H1 (cell line): Measurements from ENCODE around the gene LBP. TPM values are rescaled to one million over a fixed set of nuclear protein-coding genes. Genes with fewer than 3 reads are reported as not detected.

Experiments used
- CTCF ChIA-PET: fragments of 300-600 bp; sonication (Branson Sonifier 250); formaldehyde crosslinking; loops from one replicate; lab custom pipeline; 2021; ENCODE audit not compliant: partially characterized antibody; lab: Charles Lee
- POLR2A ChIA-PET: fragments of 300-600 bp; sonication (Branson Sonifier 250); formaldehyde crosslinking; loops from one replicate; lab custom pipeline; 2021; ENCODE audit warnings: inconsistent platforms; ENCODE audit not compliant: partially characterized antibody; lab: Charles Lee
- DNase-seq, 2 experiments: peaks; one replicate each; pipeline versions ENCODE4 v3.0.0 to v3.0.0-alpha.2; 2010 to 2022; ENCODE audit warnings: low spot score in 2 of 2, low read depth in 1 of 2, mixed read lengths in 1 of 2
- FAIRE-seq: peaks from 2 replicates; lab custom pipeline; 2011; peaks lifted over from hg19 to GRCh38; lab: Jason Lieb, UNC
- H2AFZ ChIP-seq: 2 replicates; pipeline ENCODE4 v1.8.1; 2012; ENCODE audit warnings: low read length, inconsistent platforms
- H2AK5ac ChIP-seq: 2 replicates; pipeline ENCODE4 v1.6.1; 2013; ENCODE audit warnings: low read depth, low read length
- H2BK120ac ChIP-seq: replicated peaks from 2 replicates; pipeline ENCODE3; 2013; ENCODE audit warnings: low read depth, low read length, inconsistent platforms
- H2BK12ac ChIP-seq: 2 replicates; pipeline ENCODE4 v1.6.1; 2013; ENCODE audit warnings: low read depth, low read length
- H2BK15ac ChIP-seq: 2 replicates; pipeline ENCODE4 v1.6.1; 2013; ENCODE audit warnings: low read length
- H2BK20ac ChIP-seq: 2 replicates; pipeline ENCODE4 v1.6.1; 2013; ENCODE audit warnings: low read length
- H2BK5ac ChIP-seq: 2 replicates; pipeline ENCODE4 v1.6.1; 2013; ENCODE audit warnings: low read depth, low read length
- H3K14ac ChIP-seq: 2 replicates; pipeline ENCODE4 v1.6.1; 2013; ENCODE audit warnings: inconsistent platforms; ENCODE audit not compliant: insufficient read length
- H3K18ac ChIP-seq: 2 replicates; pipeline ENCODE4 v1.6.1; 2013; ENCODE audit warnings: low read length; ENCODE audit errors: extremely low read depth
- H3K23ac ChIP-seq: 2 replicates; pipeline ENCODE4 v1.6.1; 2013; ENCODE audit warnings: inconsistent platforms; ENCODE audit not compliant: insufficient read length
- H3K23me2 ChIP-seq: 2 replicates; pipeline ENCODE4 v1.6.1; 2013; ENCODE audit warnings: low read depth, low read length
- H3K27ac ChIP-seq: 2 replicates; pipeline ENCODE4 v1.6.1; 2011; ENCODE audit warnings: low read depth, low read length, inconsistent platforms
- H3K27me3 ChIP-seq, 4 experiments: replicated peaks in 1 of 4; 1 replicate in 1 of 4; 2 replicates in 3 of 4; pipeline versions ENCODE4 v1.6.1 to v1.8.1; 2011 to 2013; ENCODE audit warnings: low read length in 3 of 4, mild to moderate bottlenecking in 3 of 4, inconsistent platforms in 2 of 4, mixed read lengths in 2 of 4, moderate library complexity in 1 of 4; ENCODE audit not compliant: control insufficient read depth in 3 of 4, insufficient read depth in 3 of 4; ENCODE audit errors: extremely low read depth in 1 of 4
- H3K36me3 ChIP-seq, 4 experiments: 2 replicates each; pipeline versions ENCODE4 v1.6.1 to v1.8.1; 2011 to 2013; ENCODE audit warnings: mild to moderate bottlenecking in 4 of 4, low read length in 3 of 4, moderate library complexity in 2 of 4, control low read depth in 1 of 4, inconsistent platforms in 1 of 4; ENCODE audit not compliant: insufficient read depth in 4 of 4, control insufficient read depth in 2 of 4
- H3K4ac ChIP-seq: replicated peaks from 2 replicates; pipeline ENCODE3; 2013; ENCODE audit warnings: low read length, low read depth, mixed read lengths, inconsistent platforms; ENCODE audit not compliant: insufficient read length
- H3K4me1 ChIP-seq, 4 experiments: replicated peaks in 1 of 4; 1 replicate in 1 of 4; 2 replicates in 3 of 4; pipeline versions ENCODE4 v1.6.1 to v1.8.1; 2011 to 2013; ENCODE audit warnings: low read length in 3 of 4, inconsistent platforms in 2 of 4, mixed read lengths in 1 of 4; ENCODE audit not compliant: insufficient read depth in 4 of 4, control insufficient read depth in 3 of 4
- H3K4me2 ChIP-seq, 2 experiments: 2 replicates each; pipeline versions ENCODE4 v1.6.1 to v1.8.1; 2011 to 2013; ENCODE audit warnings: low read depth in 2 of 2, low read length in 2 of 2, control low read depth in 1 of 2, inconsistent platforms in 1 of 2, mild to moderate bottlenecking in 1 of 2; ENCODE audit not compliant: insufficient read depth in 1 of 2
- H3K4me3 ChIP-seq, 4 experiments: fragments of 200-600, 300-600 bp in 1 of 4; sonication (generic), shearing (Covaris generic), sonication (Bioruptor Twin) in 1 of 4; 2 replicates each; pipeline versions ENCODE4 v1.5.1 to v1.8.1; 2011 to 2016; ENCODE audit warnings: low read length in 4 of 4, low read depth in 3 of 4, control low read depth in 2 of 4, inconsistent platforms in 2 of 4, mild to moderate bottlenecking in 2 of 4, mixed read lengths in 1 of 4, moderate library complexity in 1 of 4; ENCODE audit not compliant: insufficient read depth in 2 of 4; ENCODE audit errors: extremely low read depth in 1 of 4
- H3K56ac ChIP-seq: replicated peaks from 2 replicates; pipeline ENCODE3; 2013; ENCODE audit warnings: low read depth, mild to moderate bottlenecking, mixed read lengths, low read length, inconsistent platforms; ENCODE audit not compliant: insufficient read length
- H3K79me1 ChIP-seq: 2 replicates; pipeline ENCODE4 v1.6.1; 2013; ENCODE audit warnings: low read depth, low read length, control low read depth
- H3K79me2 ChIP-seq, 2 experiments: 2 replicates each; pipeline versions ENCODE4 v1.6.1 to v1.8.1; 2012 to 2013; ENCODE audit warnings: low read length in 2 of 2, mild to moderate bottlenecking in 2 of 2, inconsistent platforms in 1 of 2; ENCODE audit not compliant: insufficient read depth in 2 of 2, control insufficient read depth in 1 of 2
- H3K9ac ChIP-seq, 4 experiments: replicated peaks in 1 of 4; 1 replicate in 1 of 4; 2 replicates in 3 of 4; pipeline versions ENCODE4 v1.6.1 to v1.8.1; 2011 to 2013; ENCODE audit warnings: low read depth in 3 of 4, low read length in 3 of 4, control low read depth in 2 of 4, mild to moderate bottlenecking in 2 of 4, moderate library complexity in 2 of 4, inconsistent platforms in 1 of 4; ENCODE audit errors: extremely low read depth in 1 of 4
- H3K9me3 ChIP-seq, 2 experiments: 2 replicates each; pipeline versions ENCODE4 v1.6.1 to v1.8.1; 2012 to 2013; ENCODE audit warnings: mild to moderate bottlenecking in 2 of 2, moderate library complexity in 2 of 2, control low read depth in 1 of 2, inconsistent platforms in 1 of 2, low read depth in 1 of 2, low read length in 1 of 2, mixed read lengths in 1 of 2; ENCODE audit not compliant: insufficient read depth in 2 of 2
- H4K20me1 ChIP-seq, 2 experiments: replicated peaks in 1 of 2; 2 replicates each; pipeline versions ENCODE3 to v1.8.1; 2011 to 2013; ENCODE audit warnings: inconsistent platforms in 2 of 2, low read length in 2 of 2, mild to moderate bottlenecking in 1 of 2; ENCODE audit not compliant: insufficient read depth in 2 of 2, control insufficient read depth in 1 of 2
- H4K5ac ChIP-seq: 2 replicates; pipeline ENCODE4 v1.6.1; 2013; ENCODE audit warnings: low read length, low read depth, mixed read lengths, inconsistent platforms; ENCODE audit not compliant: insufficient read length
- H4K8ac ChIP-seq: 2 replicates; pipeline ENCODE4 v1.8.0; 2013; ENCODE audit warnings: mild to moderate bottlenecking, moderate library complexity, low read length, inconsistent platforms; ENCODE audit not compliant: insufficient read depth; ENCODE audit errors: extremely low read depth
- H4K91ac ChIP-seq: replicated peaks from 2 replicates; pipeline ENCODE3; 2013; ENCODE audit warnings: low read length, mixed read lengths, inconsistent platforms; ENCODE audit not compliant: insufficient read length
- BCL11A ChIP-seq, 2 experiments: IDR thresholded peaks; one replicate each; pipeline ENCODE4 v1.6.1; 2011; ENCODE audit warnings: low read depth in 2 of 2, low read length in 2 of 2, mild to moderate bottlenecking in 2 of 2
- CBX5 ChIP-seq: fragments of 300-800, 300-1000 bp; sonication (generic); IDR thresholded peaks from 2 replicates; pipeline ENCODE4 v1.7.1; 2016; ENCODE audit warnings: antibody characterized with exemption, low read length, low read depth
- CBX8 ChIP-seq: fragments of 300-800, 300-1000 bp; sonication (generic); IDR thresholded peaks from 2 replicates; pipeline ENCODE4 v1.7.1; 2016; ENCODE audit warnings: low read depth, low read length, borderline replicate concordance
- EP300 ChIP-seq, 2 experiments: IDR thresholded peaks; 1 replicate in 1 of 2; 2 replicates in 1 of 2; pipeline ENCODE4 v1.6.1; 2011 to 2012; ENCODE audit warnings: low read depth in 2 of 2, low read length in 2 of 2, mild to moderate bottlenecking in 2 of 2, borderline replicate concordance in 1 of 2, inconsistent platforms in 1 of 2, moderate library complexity in 1 of 2
- KDM1A ChIP-seq: fragments of 200-600, 300-600 bp; sonication (generic); IDR thresholded peaks from 2 replicates; pipeline ENCODE4 v1.7.1; 2016; ENCODE audit warnings: mild to moderate bottlenecking, low read length, borderline replicate concordance
- KDM4A ChIP-seq: IDR thresholded peaks from one replicate; pipeline ENCODE4 v1.7.1; 2012; ENCODE audit warnings: low read depth, mild to moderate bottlenecking, moderate library complexity, low read length, inconsistent platforms; ENCODE audit not compliant: severe bottlenecking
- MAX ChIP-seq: IDR thresholded peaks from 2 replicates; pipeline ENCODE4 v1.6.1; 2012; ENCODE audit warnings: inconsistent platforms
- PHF8 ChIP-seq: fragments of 200-600 bp; sonication (generic); conservative IDR thresholded peaks from 2 replicates; pipeline ENCODE4 v1.7.1; 2012; ENCODE audit warnings: low read depth, mild to moderate bottlenecking, inconsistent platforms, low read length, moderate library complexity
- POLR2A ChIP-seq, 2 experiments: IDR thresholded peaks; 1 replicate in 1 of 2; 2 replicates in 1 of 2; pipeline ENCODE4 v1.6.1; 2011; ENCODE audit warnings: low read depth in 2 of 2, low read length in 2 of 2, mild to moderate bottlenecking in 2 of 2; ENCODE audit errors: control extremely low read depth in 1 of 2
- POU5F1 ChIP-seq: IDR thresholded peaks from 2 replicates; pipeline ENCODE4 v1.6.1; 2011; ENCODE audit warnings: low read depth, mild to moderate bottlenecking, low read length, moderate library complexity
- RAD21 ChIP-seq, 2 experiments: IDR thresholded peaks in 1 of 2; conservative IDR thresholded peaks in 1 of 2; 2 replicates each; pipeline ENCODE4 v1.6.1; 2011; ENCODE audit warnings: low read depth in 2 of 2, low read length in 2 of 2, improper control_type of control experiment in 1 of 2, inconsistent platforms in 1 of 2, mild to moderate bottlenecking in 1 of 2, moderate library complexity in 1 of 2
- SP2 ChIP-seq: IDR thresholded peaks from 2 replicates; pipeline ENCODE4 v1.6.1; 2012; ENCODE audit warnings: mild to moderate bottlenecking, low read length, inconsistent platforms
- SRF ChIP-seq: IDR thresholded peaks from 2 replicates; pipeline ENCODE4 v1.6.1; 2011; ENCODE audit warnings: mild to moderate bottlenecking, low read depth, low read length, moderate library complexity
- TAF7 ChIP-seq: optimal IDR thresholded peaks from 2 replicates; pipeline ENCODE3; 2011; ENCODE audit warnings: low read depth, mild to moderate bottlenecking, inconsistent platforms, low read length, moderate library complexity, borderline replicate concordance
- WGBS, 2 experiments: shearing (Covaris generic) in 1 of 2; methylation state at CpG; one replicate each; pipeline versions ENCODE4 v1.1.6 to v1.1.7; 2013 to 2015; ENCODE audit warnings: low lambda C conversion rate in 2 of 2, mixed read lengths in 2 of 2, inconsistent platforms in 1 of 2, low coverage in 1 of 2, missing lambda C conversion rate in 1 of 2; ENCODE audit not compliant: insufficient replicate concordance in 2 of 2, insufficient coverage in 1 of 2, insufficient read length in 1 of 2; ENCODE audit errors: extremely low coverage in 1 of 2, missing lambda C conversion rate in 1 of 2; 5-methylcytosine and 5-hydroxymethylcytosine counted together
- polyA plus RNA-seq, 7 experiments: library from polyadenylated mRNA; depleted of rRNA in 3 of 7; stranded (reverse) in 5 of 7; unstranded in 2 of 7; fragments of >200 nt in 5 of 7; fragments of 200-250 nt in 2 of 7; gene quantifications; 1 replicate in 5 of 7; 2 replicates in 1 of 7; 4 replicates in 1 of 7; pipeline versions ENCODE4 v1.2.1 to v1.2.3, GENCODE V29; 2011 to 2013; ENCODE audit warnings: missing spikeins in 2 of 7, mixed read lengths in 2 of 7
- total RNA-seq: library from RNA; stranded (reverse); fragmentation: NEBNext Ultra II Directional; extraction: Animal tissue kit (Norgen Biotek cat#: 25700); gene quantifications from 2 replicates; pipeline ENCODE4 v1.2.1, GENCODE V29; 2021

The LBP gene
- total and polyA plus RNA-seq, 2 of the 8 experiments (the other 6 are each of a cell fraction or from before 2014, with no cell fraction given) = 0.60 to 0.63 TPM

DNA sequence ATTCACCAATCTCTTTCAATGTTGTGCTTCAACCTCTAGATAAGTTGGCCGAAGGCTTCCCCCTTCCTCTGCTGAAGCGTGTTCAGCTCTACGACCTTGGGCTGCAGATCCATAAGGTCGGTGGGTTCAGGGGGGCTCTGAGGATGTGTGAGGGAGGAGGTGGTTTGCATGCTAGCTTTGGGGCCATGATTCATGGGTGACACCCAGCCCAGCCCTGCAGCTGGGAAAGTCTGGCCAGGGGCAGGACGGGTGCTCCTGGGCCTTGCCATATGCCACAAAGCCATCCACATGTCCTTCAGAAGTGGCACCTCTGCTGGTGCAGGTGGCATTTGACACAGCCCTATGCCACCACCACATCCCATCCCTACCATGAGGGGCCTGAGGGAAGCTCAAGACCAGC is 27.6 kb downstream of the LBP start:
- Histone ChIP-seq H3K23ac (no peak overlapping the region), H3K27ac (no peak overlapping the region), H3K23me2 (no peaks in the 10 kb centered on the region), H2BK15ac (no peak overlapping the region), H3K36me3 (no peaks in the 10 kb centered on the region), H4K91ac (no peak overlapping the region), H2BK20ac (no peak overlapping the region), H3K79me2 (no peaks in the 10 kb centered on the region), H3K27me3 (no peaks in the 10 kb centered on the region; a peak in 1 of 7 replicates), H4K20me1 (no peaks in the 10 kb centered on the region), H3K18ac (no peak overlapping the region), H2BK12ac (no peak overlapping the region), H3K14ac (no peak overlapping the region), H3K9ac (no peak overlapping the region), H3K4me2 (no peak overlapping the region), H3K4me1 (peaks cover 0 to 3% (median 0%) of the 10 kb centered on the region in 4 experiments; a peak in 1 of 7 replicates), H2AFZ (no peak overlapping the region), H4K8ac (no peak overlapping the region), H2BK120ac (no peak overlapping the region), H3K9me3 (no peaks in the 10 kb centered on the region), H2AK5ac (no peak overlapping the region), H3K79me1 (no peaks in the 10 kb centered on the region), H3K4ac (no peak overlapping the region), H3K56ac (no peak overlapping the region), H2BK5ac (no peak overlapping the region), H3K4me3 (no peak overlapping the region), H4K5ac (no peak overlapping the region)
- DNase-seq (no peak), FAIRE-seq (no peak)
- CTCF ChIA-PET = interaction anchor here (0.7 to 9.9 kb wide), 10 partner anchors 8 to 73 kb away, joined by 3 to 90 read pairs (median 5); no protein-coding TSS in a partner anchor
- WGBS, 2 experiments = 81% methylated on average over 5 of the region's 5 CpGs; no CpG with 5 or more reads in 1 of the 2 experiments
- POLR2A ChIA-PET = no interaction called here
- no peak for TF ChIP-seq SP2
- TF ChIP-seq TAF7 = no peak
- TF ChIP-seq POLR2A (IDR thresholded peaks at IDR 0.05; ENCODE audit: control extremely low read depth in 1 of 2, low read depth in 2 of 2, low read length in 2 of 2) = no peak
- no peak for TF ChIP-seq SRF
- TF ChIP-seq BCL11A (IDR thresholded peaks at IDR 0.05; ENCODE audit: low read depth in 2 of 2, low read length in 2 of 2) = no peak
- TF ChIP-seq EP300 (IDR thresholded peaks at IDR 0.05; ENCODE audit: borderline replicate concordance in 1 of 2, low read depth in 2 of 2, low read length in 2 of 2) = no peak
- no peak for TF ChIP-seq CBX8
- no peak for TF ChIP-seq KDM4A
- TF ChIP-seq MAX = no peak
- no peak for TF ChIP-seq RAD21 (IDR thresholded peaks at IDR 0.05 in 1 of 2, conservative IDR thresholded peaks at IDR 0.05 in 1 of 2; ENCODE audit: low read depth in 2 of 2, low read length in 2 of 2)
- no peak for TF ChIP-seq PHF8
- no peak for TF ChIP-seq POU5F1
- TF ChIP-seq KDM1A = no peak
- no peak for TF ChIP-seq CBX5
